Stimulated activated CD4-positive, alpha-beta T cell treated with anti-CD3 and anti-CD28 coated beads, Interleukin-1b, Interleukin-23, amount 100 ng/mL, for 1 hour (primary cell): ENCODE data around the gene DRGX.

Experiments
- DNase-seq, 2 donors: peaks; one replicate each; pipeline ENCODE4 v3.0.0-alpha.2; 2020; ENCODE audit warnings: low read depth in 2 of 2

DRGX gene

DNA sequence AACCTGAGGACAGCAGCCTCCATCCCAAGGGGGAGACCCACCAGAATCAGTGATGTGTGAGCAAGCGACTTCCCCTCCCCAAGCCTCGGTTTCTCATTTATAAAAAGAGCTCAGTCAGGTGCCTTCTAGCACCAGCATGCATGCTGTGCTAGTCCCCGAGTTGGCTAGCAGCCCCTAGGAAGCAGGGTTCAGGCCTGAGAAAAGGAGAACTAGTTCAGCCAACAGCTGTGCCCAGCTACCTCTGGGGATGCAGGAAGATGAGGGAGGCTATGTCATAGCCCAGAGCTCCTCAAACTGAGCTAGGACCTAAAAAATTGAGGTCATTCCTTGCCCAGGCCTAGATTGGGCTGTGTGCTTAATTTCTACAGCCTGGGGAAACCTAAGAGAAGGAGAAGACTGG lies 13.7 kb downstream of the DRGX start:
- no peak for DNase-seq

DNA sequence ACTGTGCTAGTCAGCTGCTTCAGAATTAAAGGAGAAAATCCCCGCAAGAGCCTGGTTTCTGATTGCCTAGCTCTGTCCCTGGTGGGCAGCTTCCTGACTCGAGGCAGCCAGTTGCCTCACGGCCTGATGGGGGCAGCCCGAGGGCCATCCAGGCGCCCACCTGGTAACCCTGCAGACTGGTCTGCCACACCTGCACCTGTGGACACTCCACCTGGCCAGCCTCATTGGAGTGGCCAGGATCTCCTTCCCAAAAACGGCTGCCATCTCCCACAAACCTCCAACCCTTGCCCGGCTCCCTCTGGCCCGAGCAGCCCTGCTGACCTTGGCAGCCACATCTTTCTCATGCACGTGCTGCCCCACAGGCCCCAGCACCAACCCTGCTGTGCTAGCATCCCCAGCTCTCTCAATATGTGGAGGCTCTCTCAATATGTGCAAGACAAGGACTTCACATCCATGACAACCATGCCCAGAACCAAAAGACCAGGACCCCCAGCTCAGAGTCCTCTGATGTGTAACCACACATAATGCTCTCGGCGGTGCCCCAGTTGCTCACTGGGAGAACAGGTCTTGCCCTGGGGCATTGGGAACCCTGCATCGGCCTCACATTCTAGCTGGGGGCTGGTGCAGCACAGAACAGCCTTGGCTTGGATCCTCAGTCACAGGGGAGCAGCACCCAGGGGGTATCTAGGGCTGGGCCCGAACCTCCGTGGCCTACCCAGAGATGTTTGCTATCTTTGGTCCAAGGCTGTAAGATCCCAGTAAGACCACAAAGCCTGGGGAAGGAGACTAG lies 14.6 kb downstream of the DRGX start:
- no peak for DNase-seq

DNA sequence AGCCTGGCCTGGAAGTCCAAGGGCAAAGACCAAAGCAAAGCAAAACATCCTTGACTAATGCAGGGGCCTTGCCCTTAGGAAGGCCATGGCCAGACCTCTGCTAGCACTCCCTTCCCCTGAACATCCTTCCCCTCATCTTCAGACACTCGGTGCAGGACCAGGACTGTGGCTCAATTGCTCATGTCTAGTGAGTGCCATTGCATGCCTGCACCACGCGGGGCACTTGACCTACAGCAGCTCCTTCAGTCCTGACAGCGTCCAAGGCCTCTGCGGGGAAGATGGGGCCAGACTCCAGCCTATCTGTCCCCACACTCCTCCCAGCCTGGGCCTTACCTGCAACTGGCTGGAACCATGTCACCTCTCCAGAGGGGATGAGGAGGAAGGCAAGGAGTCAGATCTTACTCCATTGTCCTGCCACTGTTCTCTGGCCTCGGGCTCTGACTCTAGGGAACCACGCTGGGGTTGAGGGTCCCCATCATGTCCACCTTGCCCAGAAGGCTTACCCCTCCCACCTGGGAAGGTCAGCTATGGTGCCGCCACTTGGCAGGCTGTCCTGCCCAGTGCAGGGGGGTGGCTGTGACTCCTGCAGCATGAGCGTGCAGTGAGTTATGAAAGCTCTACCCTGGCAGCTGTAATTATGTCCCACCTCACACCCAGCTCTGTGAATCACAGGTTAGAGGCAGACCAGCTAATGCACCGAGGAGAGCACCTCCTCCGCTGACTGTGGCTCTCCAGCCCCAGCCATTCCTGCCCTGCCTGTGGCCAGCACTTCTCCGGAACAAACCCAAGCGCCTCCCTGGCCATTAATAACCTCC lies 16.1 kb downstream of the DRGX start:
- DNase-seq: no peak

DNA sequence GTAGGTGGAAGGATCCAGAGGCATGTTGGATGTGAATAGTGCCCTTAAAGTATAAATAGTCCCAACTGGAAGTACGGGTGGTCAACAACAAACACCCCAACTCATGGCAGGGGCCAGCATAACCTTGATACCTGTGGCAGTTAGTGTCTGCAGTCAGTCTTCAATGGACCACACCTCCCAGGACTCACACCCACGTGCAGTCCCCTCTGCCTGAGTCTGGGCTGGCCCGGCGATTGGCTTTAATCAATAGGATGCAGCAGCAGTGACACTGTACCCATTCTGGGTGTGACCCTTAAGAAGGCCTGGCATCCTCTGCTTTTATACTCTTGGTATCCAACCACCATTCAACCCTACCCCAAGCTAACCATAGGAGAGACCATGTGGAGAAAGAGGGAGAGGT lies 18.6 kb downstream of the DRGX start:
- DNase-seq: no peak

DNA sequence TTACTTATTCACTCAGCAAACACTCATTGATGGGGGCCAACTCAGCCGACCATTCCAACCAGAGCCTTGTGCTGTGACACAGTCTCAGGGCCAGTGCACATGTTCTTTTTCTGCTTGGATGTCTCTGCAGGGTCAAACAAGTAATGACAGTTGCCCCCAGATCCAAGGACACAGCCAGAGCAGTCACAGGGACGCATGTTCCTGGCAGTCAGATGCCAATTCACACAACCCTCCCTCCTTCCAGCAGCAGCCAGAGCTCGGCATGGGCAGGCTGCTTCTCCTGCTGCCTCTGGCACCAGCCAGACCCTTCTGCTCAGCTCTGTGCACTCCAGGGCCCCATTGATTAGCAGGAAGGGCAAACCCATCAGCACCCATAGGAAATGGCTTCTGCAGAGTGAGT lies 20.3 kb downstream of the DRGX start:
- DNase-seq: no peak

DNA sequence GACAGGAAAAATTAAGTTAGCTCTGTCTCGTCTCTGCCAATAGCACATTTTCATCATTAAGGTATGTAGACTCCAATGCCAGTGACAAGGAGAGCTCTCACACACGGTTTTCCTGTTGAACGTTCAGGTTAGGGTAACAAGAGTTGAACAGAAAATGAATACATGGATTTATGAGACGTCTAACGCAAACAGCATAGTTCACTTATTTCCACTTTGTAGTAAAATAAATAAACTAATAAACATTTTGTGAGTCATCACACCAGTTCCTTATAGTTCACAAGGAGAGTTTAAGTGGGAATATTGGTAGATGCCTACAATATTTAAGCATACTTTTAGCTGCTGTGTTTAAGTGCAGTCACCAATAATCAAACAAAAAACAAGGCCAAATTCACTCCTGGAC lies 21.1 kb downstream of the DRGX start:
- DNase-seq: no peak

DNA sequence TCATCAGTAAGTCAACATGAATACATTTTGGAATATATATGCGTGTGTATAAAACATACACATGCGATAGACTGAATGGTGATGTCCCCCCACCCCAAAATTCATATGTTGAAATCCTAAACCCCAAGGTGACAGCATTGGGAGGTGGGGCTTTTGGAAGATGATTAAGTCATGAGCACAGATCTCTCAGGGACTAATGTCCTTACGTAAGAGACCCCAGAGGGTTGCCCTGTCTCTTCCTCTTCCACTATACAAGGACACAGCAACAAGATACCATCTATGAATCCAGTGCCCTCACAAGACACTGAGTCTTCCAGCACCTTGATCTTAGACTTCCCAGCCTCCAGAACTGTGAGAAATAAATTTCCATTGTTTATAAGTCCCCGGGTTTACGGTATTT lies 22.5 kb downstream of the DRGX start:
- no peak for DNase-seq

DNA sequence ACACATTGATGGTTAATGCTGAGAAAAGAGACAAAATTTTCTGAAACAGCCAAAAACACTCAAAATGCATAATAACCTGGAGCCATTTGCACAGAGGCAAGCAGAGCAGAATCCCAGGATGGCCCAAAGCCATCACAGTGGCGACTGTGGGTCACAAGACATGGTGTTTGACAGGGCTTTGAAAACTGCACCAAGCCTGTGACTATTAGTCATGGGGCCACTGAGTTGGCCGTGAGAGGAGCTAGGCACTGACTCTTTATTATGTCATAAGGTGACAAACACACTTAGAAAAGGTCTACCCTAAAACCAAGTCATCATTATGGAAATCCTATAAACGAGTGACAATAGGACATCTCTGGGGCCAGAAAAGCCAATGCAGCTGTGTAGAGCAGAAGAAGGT lies 23.9 kb downstream of the DRGX start:
- no peak for DNase-seq

DNA sequence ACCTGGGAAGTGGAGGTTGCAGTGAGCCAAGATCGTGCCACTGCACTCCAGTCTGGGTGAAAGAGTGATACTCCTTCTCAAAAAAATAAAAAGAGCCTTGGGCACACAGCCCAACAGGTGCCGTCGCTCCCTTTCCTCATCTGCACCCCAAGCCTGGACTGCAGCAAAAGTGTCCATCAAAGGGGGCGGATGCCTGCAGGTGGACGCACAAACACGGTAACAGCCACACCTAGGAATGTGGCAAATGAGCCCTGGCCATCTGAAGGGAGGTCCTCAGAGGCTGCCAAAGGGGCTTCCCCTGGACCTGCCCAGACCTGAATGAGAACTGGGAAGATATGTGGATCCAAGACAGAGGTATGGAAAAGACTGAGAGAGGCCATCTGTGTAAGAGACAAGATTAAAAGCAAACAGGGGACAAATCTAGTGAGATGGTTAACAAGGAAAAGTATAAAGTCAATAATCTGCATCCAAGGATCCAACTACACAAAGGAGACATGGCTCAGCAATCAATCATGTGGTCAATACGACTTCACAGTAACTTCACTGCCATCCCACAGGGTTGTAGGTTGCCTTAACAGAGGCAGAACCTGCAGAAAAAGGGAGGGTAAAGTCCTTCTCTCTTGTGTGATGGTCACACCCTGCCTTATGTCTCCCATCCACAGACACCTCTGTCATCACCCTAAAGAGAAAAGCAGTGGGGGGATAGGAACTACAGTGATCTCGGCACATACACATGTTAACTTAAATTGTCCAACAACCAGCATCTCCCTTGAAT lies 25.4 kb downstream of the DRGX start:
- DNase-seq: no peak

DNA sequence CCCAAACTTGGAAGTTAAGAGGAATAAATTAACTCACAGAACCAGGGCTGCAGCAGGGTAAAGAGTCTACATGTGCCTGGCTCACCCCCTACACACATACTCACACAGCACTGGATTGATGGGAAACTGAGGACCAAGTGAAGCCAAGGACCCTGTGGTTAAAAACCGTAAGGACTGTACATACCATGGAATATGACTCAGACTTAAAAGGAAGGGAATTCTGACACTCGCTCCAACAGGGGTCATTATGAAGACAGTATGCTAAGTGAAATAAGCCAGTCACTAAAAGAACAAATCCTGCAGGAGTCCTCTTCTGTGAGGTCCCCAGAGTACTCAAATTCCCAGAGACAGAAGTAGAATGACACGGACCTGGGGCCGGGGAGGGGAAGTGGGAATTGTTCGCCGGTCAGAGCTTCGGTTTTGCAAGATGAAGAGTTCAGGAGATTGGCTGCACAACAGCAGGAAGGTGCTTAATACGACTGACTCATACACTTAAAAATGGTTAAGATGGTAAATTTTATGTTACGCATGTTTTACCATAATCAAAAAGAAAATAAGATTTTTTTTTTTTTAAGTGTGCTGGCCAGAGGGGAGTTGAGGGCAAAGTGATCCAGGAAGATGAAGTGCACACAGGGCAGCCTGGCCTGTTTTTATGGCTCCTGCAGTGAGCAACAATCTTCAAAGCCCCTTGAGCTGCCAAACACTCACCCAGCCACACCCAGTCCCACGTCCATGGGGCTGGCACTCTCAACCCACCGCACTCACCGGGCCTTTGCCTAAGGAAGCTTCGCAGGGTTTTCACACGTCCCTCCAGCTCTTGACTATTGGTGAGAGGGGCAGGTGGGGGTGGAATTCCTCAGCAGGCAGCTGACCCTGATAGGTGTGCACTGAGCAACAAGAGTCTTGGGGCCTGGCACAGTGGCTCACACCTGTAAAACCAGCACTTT lies 26.4 kb downstream of the DRGX start:
- no peak for DNase-seq

DNA sequence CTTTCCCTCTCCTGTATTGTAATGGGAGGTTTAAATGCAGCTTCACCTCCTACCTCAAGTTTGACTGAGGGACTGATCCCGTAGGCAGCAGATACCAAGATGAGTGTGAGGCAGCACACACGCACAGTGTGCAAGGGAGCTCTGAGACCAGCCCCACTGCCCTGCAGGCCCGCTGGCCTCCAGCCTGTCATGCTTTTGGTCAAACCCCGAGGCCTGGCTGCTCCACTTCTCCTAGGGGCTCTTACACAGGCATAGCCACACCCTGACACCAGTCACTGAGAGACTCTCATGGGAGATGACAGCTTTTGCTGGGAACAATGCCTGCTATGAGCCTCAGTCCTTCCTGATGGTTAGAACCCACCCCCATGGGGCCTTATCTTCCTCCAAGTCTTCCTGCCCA lies 27.6 kb downstream of the DRGX start:
- DNase-seq: no peak

DNA sequence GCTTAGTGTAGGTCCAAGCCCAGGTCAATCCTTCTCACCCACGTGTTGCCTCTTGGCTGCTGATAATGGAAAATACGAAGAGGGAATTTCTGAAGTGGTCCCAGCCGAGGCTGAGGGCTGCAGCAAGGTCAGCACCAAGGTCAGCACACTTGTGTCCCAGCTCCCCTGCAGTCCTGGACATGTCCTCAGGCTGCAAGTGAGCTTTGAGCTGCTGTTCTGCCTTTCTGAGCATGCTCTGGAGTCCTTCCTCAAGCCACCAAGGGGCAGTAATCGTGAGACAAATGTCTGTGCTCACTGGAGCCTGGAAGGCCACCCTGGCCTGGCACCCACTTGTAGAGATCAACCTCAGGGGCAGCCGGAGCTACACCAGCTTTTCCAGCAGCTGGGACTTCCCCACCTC lies 28.3 kb downstream of the DRGX start:
- no peak for DNase-seq

DNA sequence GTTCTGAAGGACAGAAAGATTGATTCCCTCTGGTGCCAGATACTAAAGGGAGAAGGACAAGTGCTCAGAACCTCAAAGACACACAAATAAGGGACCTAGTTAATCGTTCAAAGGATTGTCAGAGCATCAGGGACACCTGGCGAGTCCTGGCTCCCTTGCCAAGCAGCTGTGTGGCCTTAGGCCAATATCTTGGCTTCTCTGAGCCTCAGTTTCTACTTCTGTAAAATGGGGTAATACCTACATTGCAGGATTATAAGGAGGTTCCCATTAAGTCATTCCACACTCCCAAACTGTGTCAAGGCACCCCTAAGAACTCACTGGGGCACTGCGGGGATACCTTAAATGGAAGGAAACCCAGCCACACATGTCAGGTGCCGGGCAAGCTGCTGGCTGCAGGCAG lies 29.4 kb downstream of the DRGX start:
- DNase-seq: no peak

DNA sequence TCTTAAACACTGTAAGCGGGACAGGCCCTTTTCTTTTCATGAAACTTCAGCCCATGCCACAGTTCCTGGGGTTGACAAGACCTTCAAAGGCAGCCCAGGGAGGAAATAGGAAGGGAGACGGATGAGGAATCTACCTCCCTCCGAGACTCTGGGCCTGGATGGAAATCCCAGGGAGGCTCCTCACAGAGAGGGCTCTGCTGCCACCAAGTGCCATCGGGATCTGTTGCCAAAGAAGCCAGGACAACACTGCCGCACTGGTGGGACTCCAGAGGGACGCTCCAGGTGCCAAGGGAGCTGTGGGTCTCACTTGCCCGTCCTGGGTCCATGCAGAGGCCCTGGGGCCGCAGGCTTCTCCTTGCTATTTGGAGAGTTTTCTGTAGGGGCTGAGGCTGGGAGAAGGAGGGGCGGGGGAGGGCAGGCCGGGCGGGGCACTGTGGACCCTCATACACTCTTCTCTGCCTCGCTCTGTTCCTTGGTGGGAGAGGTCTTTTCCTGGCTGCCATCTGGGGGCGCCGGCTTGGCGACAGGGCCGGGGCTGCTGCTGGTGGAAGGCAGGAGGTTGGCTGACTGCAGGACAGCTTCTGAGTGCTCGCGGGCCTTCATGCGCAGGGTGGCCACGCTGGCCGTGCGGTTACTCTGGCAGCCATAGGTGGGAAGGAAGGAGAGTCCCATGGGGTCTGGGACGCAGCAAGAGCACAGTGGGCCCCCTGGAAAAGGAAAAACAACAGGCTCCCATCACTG lies 30.0 kb downstream of the DRGX start:
- no peak for DNase-seq

DNA sequence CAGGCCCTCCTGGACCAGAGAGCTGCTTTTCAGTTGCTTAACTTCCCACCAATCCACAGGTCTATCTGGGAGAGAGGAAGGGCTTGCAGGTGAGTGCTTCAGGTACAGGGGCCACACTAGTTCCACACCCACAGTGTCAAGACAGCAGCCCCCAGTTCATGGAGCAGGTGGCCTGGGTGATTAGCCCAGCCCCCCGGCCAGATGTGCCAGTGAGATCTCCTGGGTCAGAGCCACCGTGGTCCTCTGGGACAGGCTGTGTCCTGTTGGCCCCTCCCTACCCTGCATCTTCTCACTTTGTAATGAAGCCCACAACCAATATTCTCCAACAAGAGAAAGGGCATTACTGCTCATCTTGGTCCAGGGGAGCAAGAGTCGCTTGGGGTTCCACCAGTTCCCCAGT lies 30.6 kb downstream of the DRGX start:
- DNase-seq: no peak

DNA sequence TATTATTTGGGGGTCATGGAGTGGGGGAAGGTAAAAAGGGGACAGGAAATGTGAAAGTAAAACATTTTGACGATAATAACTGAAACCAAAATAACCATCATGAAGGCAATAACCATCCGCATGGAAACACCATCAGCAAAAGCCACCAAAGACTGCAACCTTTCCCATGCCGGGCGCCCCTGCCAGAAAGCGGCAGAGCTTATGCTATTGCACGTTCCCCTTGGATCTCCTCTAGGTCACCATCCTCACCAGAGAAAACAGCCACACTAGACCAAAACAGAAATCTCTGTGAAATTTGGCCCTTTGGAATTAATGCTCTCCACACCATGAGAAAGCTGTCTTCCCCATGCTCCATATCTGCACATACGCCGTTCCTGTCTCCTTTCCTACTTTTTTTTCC lies 31.1 kb downstream of the DRGX start:
- no peak for DNase-seq

DNA sequence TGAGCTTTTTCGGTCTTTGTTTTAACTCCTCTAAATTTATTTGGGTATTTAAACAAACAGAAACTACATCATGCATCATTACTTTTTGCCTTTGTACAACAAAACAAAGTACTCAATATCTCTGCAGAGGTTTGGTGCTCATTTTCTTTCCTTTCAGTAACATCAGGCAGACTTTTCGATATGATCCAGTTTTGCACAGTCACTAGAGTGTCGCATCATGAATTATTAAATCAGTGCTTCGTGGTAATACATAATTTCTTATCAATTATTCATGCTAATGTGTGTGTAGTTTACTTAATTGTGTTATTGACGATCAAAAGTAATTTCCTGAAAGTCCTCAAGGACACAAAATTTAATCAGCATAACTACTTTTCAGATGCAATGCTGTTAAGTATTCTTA lies 31.8 kb downstream of the DRGX start:
- DNase-seq: no peak

DNA sequence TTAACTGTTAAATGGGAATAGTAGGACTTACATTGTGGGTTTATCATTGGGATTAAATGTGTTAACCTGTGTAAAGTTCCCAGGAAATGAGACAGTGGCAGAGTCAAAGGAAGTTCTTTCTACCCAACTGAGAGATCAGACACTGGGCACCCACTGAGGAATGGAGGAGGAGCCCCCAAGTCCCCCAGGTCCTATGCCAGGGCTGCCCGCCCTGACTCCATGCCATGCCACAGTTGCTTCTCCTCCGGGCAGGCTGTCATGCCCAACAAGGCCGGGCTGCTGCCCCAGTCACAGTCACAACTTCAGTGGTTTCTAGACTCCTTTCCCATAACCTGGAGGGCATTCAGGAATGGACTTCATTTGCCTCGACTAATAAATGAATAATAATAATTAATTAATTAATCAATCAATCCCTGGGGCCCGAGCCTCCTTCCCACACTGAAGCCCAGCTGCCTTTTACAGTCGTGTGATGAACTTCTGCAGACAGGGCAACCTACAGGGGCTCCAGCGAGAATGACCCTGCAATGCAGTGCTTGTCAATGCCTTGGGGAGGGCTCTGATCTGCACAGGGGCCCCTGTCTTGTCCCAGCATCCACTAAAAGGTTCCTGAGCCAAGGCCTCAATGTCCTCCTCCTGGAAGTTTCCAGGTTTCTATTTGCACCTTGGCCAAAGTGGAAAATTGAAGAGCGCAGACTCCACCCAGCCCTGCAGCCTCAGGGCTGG lies 32.4 kb downstream of the DRGX start:
- no peak for DNase-seq

DNA sequence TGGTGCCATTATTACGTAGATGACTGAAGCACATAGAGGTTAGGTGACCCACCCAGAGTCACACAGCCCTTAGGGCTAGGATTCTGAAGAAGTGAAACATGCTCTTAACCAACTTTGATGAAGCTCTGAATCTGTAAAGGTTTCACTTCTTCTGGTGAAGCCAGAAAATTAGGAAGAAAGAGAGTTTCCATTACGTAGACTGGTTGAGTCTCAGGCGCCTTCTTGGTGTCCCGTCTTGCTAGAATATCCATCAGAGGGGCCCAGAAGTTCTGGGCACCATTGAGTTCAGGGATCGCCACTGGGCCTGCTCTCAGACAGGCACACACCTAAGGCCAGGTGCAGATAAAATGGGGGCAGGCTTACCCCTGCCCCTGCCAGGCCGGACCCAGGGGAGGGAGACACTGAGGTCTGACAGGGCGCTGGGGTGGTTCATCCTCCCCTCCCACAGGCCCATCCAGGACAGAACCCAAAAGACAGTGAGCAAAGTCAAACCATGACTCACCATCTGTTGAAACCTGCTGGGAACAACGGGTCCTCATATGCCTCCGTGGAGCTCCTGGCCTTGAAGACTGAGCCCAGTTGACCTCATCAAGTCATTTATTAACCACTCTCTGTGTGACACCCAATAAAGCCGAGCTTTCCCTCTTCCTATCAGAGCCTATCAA lies 33.2 kb downstream of the DRGX start:
- no peak for DNase-seq
